ENCODE results near the gene RIN1. TPM values are rescaled to one million over a fixed set of nuclear protein-coding genes. Genes with fewer than 3 reads are reported as not detected.

Gene RIN1
- total and polyA plus RNA-seq, 2 experiments from 2014 or later = 2.5 to 8.2 TPM

DNA sequence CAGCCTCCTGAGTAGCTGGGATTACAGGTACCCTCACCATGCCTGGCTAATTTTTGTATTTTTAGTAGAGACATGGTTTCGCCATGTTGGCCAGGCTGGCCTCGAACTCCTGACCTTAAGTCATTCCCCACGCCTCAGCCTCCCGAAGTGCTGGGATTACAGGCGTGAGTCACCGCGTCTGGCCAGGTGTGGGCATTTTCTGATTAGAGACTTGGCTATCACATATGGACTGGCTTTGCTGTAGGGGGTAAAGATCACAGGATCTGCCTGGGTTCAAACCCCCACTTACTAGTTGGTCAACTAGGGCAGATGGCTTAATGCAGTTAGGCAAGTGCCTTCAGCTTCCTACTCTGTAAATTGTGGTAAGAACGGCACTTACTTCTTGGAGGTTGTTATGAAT lies 25.9 kb downstream of the RIN1 start:
- ATAC-seq (no peak), DNase-seq (ENCODE audit: low spot score) (no peak)
- Histone ChIP-seq H3K4me3 (no peak overlapping the region), H3K27me3 (ENCODE audit: insufficient read depth) (no peaks in the 10 kb centered on the region), H3F3A (replicated peaks; ENCODE audit: low read depth) (peaks cover 12% of the 10 kb centered on the region; the same call in 1 of the 2 replicates), H2AFZ (peak overlapping the region; percentile 38; the same call in 1 of the 2 replicates), H3K4me2 (no peak overlapping the region), H3K9me2 (ENCODE audit: insufficient read depth) (no peaks in the 10 kb centered on the region), H3K27ac (ENCODE audit: low read depth) (no peak overlapping the region), H3K79me2 (replicated peaks; ENCODE audit: insufficient read depth) (no peaks in the 10 kb centered on the region), H3K4me1 (ENCODE audit: insufficient read depth) (peaks cover 17% of the 10 kb centered on the region), H4K20me1 (replicated peaks; ENCODE audit: insufficient read depth) (no peaks in the 10 kb centered on the region), H3K36me3 (ENCODE audit: insufficient read depth) (no peaks in the 10 kb centered on the region)
- H3K4me3 Mint-ChIP-seq = no peak overlapping the region
- H3K27ac Mint-ChIP-seq = no peak overlapping the region
- H3K4me1 Mint-ChIP-seq = peaks cover 23% of the 10 kb centered on the region
- no peaks in the 10 kb centered on the region for H3K9me3 Mint-ChIP-seq
- H3K36me3 Mint-ChIP-seq (ENCODE audit: low read depth) = peaks cover under 1% of the 10 kb centered on the region; the same call in 1 of the 3 replicates
- peaks cover 12% of the 10 kb centered on the region for H3K27me3 Mint-ChIP-seq (ENCODE audit: insufficient read depth, low read depth, poor library complexity)
- TF ChIP-seq JUNB (IDR thresholded peaks at IDR 0.05; ENCODE audit: unreplicated experiment) (no peak), ZNF114 (CRISPR knock-in tag; IDR thresholded peaks at IDR 0.05) (no peak), ZNF331 (CRISPR knock-in tag; IDR thresholded peaks at IDR 0.05; ENCODE audit: low read depth) (no peak), CREB1 (CRISPR knock-in tag; IDR thresholded peaks at IDR 0.05; ENCODE audit: low read depth) (no peak), EZH2phosphoT487 (IDR thresholded peaks at IDR 0.05; ENCODE audit: unreplicated experiment) (no peak), EZH2 (IDR thresholded peaks at IDR 0.05; ENCODE audit: low read depth, unreplicated experiment) (no peak), STAT1 (IDR thresholded peaks at IDR 0.05; ENCODE audit: unreplicated experiment) (no peak), POLR2AphosphoS5 (IDR thresholded peaks at IDR 0.05; ENCODE audit: low read depth) (no peak)
- TF ChIP-seq, protein P1, sequence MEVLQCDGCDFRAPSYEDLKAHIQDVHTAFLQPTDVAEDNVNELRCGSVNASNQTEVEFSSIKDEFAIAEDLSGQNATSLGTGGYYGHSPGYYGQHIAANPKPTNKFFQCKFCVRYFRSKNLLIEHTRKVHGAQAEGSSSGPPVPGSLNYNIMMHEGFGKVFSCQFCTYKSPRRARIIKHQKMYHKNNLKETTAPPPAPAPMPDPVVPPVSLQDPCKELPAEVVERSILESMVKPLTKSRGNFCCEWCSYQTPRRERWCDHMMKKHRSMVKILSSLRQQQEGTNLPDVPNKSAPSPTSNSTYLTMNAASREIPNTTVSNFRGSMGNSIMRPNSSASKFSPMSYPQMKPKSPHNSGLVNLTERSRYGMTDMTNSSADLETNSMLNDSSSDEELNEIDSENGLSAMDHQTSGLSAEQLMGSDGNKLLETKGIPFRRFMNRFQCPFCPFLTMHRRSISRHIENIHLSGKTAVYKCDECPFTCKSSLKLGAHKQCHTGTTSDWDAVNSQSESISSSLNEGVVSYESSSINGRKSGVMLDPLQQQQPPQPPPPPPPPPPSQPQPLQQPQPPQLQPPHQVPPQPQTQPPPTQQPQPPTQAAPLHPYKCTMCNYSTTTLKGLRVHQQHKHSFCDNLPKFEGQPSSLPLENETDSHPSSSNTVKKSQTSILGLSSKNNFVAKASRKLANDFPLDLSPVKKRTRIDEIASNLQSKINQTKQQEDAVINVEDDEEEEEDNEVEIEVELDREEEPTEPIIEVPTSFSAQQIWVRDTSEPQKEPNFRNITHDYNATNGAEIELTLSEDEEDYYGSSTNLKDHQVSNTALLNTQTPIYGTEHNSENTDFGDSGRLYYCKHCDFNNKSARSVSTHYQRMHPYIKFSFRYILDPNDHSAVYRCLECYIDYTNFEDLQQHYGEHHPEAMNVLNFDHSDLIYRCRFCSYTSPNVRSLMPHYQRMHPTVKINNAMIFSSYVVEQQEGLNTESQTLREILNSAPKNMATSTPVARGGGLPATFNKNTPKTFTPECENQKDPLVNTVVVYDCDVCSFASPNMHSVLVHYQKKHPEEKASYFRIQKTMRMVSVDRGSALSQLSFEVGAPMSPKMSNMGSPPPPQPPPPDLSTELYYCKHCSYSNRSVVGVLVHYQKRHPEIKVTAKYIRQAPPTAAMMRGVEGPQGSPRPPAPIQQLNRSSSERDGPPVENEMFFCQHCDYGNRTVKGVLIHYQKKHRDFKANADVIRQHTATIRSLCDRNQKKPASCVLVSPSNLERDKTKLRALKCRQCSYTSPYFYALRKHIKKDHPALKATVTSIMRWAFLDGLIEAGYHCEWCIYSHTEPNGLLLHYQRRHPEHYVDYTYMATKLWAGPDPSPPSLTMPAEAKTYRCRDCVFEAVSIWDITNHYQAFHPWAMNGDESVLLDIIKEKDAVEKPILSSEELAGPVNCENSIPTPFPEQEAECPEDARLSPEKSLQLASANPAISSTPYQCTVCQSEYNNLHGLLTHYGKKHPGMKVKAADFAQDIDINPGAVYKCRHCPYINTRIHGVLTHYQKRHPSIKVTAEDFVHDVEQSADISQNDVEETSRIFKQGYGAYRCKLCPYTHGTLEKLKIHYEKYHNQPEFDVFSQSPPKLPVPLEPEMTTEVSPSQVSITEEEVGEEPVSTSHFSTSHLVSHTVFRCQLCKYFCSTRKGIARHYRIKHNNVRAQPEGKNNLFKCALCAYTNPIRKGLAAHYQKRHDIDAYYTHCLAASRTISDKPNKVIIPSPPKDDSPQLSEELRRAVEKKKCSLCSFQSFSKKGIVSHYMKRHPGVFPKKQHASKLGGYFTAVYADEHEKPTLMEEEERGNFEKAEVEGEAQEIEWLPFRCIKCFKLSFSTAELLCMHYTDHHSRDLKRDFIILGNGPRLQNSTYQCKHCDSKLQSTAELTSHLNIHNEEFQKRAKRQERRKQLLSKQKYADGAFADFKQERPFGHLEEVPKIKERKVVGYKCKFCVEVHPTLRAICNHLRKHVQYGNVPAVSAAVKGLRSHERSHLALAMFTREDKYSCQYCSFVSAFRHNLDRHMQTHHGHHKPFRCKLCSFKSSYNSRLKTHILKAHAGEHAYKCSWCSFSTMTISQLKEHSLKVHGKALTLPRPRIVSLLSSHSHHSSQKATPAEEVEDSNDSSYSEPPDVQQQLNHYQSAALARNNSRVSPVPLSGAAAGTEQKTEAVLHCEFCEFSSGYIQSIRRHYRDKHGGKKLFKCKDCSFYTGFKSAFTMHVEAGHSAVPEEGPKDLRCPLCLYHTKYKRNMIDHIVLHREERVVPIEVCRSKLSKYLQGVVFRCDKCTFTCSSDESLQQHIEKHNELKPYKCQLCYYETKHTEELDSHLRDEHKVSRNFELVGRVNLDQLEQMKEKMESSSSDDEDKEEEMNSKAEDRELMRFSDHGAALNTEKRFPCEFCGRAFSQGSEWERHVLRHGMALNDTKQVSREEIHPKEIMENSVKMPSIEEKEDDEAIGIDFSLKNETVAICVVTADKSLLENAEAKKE (CRISPR knock-in tag; IDR thresholded peaks at IDR 0.05) = no peak
- TF ChIP-seq, protein P2, sequence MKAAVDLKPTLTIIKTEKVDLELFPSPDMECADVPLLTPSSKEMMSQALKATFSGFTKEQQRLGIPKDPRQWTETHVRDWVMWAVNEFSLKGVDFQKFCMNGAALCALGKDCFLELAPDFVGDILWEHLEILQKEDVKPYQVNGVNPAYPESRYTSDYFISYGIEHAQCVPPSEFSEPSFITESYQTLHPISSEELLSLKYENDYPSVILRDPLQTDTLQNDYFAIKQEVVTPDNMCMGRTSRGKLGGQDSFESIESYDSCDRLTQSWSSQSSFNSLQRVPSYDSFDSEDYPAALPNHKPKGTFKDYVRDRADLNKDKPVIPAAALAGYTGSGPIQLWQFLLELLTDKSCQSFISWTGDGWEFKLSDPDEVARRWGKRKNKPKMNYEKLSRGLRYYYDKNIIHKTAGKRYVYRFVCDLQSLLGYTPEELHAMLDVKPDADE (IDR thresholded peaks at IDR 0.05) = no peak
- TF ChIP-seq, protein P3, sequence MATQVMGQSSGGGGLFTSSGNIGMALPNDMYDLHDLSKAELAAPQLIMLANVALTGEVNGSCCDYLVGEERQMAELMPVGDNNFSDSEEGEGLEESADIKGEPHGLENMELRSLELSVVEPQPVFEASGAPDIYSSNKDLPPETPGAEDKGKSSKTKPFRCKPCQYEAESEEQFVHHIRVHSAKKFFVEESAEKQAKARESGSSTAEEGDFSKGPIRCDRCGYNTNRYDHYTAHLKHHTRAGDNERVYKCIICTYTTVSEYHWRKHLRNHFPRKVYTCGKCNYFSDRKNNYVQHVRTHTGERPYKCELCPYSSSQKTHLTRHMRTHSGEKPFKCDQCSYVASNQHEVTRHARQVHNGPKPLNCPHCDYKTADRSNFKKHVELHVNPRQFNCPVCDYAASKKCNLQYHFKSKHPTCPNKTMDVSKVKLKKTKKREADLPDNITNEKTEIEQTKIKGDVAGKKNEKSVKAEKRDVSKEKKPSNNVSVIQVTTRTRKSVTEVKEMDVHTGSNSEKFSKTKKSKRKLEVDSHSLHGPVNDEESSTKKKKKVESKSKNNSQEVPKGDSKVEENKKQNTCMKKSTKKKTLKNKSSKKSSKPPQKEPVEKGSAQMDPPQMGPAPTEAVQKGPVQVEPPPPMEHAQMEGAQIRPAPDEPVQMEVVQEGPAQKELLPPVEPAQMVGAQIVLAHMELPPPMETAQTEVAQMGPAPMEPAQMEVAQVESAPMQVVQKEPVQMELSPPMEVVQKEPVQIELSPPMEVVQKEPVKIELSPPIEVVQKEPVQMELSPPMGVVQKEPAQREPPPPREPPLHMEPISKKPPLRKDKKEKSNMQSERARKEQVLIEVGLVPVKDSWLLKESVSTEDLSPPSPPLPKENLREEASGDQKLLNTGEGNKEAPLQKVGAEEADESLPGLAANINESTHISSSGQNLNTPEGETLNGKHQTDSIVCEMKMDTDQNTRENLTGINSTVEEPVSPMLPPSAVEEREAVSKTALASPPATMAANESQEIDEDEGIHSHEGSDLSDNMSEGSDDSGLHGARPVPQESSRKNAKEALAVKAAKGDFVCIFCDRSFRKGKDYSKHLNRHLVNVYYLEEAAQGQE (IDR thresholded peaks at IDR 0.05; ENCODE audit: unreplicated experiment) = no peak
